ENCODE measurements around the gene PLD3. TPM values are rescaled to one million over a fixed set of nuclear protein-coding genes. Genes with fewer than 3 reads are reported as not detected.

The PLD3 gene
- total and polyA plus RNA-seq, 2 donors (not counting 3 experiments of a cell fraction or from before 2014, with no cell fraction given): 166 to 479 TPM

- POLR2A ChIA-PET: no interaction called here
- Histone ChIP-seq H3K27me3 (ENCODE audit: control insufficient read depth in 2 of 2, insufficient read depth in 2 of 2, low read length in 2 of 2) (no peaks in the 10 kb centered on the region), H3K4me3 (replicated peaks in 1 of 3; ENCODE audit: insufficient read depth in 1 of 3, low read depth in 1 of 3, low read length in 3 of 3) (no peak overlapping the region), H3K9me3 (replicated peaks; ENCODE audit: control insufficient read depth, insufficient read depth, low read length) (no peaks in the 10 kb centered on the region), H3K4me1 (ENCODE audit: control insufficient read depth, extremely low read depth, insufficient read depth, low read length) (peaks cover 8% of the 10 kb centered on the region), H4K20me1 (replicated peaks; ENCODE audit: control insufficient read depth, extremely low read depth, insufficient read depth, low read length) (no peaks in the 10 kb centered on the region), H2AFZ (ENCODE audit: low read depth, low read length) (no peak overlapping the region), H3K9ac (replicated peaks; ENCODE audit: extremely low read depth, insufficient read depth, low read length) (no peak overlapping the region), H3K36me3 (ENCODE audit: control insufficient read depth in 2 of 2, extremely low read depth in 1 of 2, insufficient read depth in 2 of 2, low read length in 2 of 2) (no peaks in the 10 kb centered on the region), H3K79me2 (ENCODE audit: control insufficient read depth, insufficient read depth, low read length) (peaks cover 7% of the 10 kb centered on the region), H3K9me1 (replicated peaks; ENCODE audit: control insufficient read depth, extremely low read depth, insufficient read depth, low read length) (no peaks in the 10 kb centered on the region), H3K4me2 (ENCODE audit: insufficient read depth, low read length) (no peak overlapping the region), H3K27ac (ENCODE audit: insufficient read depth, low read depth, low read length) (no peak overlapping the region)
- no TSS peak for BruUV-seq (replicated peaks)
- FAIRE-seq: no peak
- DNase-seq (ENCODE audit: low read depth, low spot score): no peak
- TF ChIP-seq MYC (IDR thresholded peaks at IDR 0.05; ENCODE audit: low read depth, low read length) (no peak), GATA2 (IDR thresholded peaks at IDR 0.05; ENCODE audit: insufficient read depth, insufficient read length, low read depth, low read length) (no peak), EZH2 (IDR thresholded peaks at IDR 0.05; ENCODE audit: borderline replicate concordance, low read depth, low read length, severe bottlenecking) (no peak), FOS (IDR thresholded peaks at IDR 0.05; ENCODE audit: borderline replicate concordance, insufficient read depth, low read length) (no peak), JUN (IDR thresholded peaks at IDR 0.05; ENCODE audit: borderline replicate concordance, insufficient read depth, insufficient read length, low read depth) (no peak), CTCF (IDR thresholded peaks at IDR 0.05; ENCODE audit: extremely low read depth in 1 of 2, insufficient read depth in 1 of 2, low read depth in 1 of 2, low read length in 2 of 2) (no peak), POLR2A (IDR thresholded peaks at IDR 0.05; ENCODE audit: low read depth, low read length) (no peak), MAX (IDR thresholded peaks at IDR 0.05; ENCODE audit: insufficient read depth, insufficient read length) (no peak)
- dilution Hi-C loops (cut with MboI; ENCODE audit: extremely low pct_ligation_motif_present, low sequenced_read_pairs) (no loop called here), intact Hi-C loops (cut with micrococcal nuclease) (no loop called here)
- CTCF ChIA-PET: no interaction called here
Observed at GRCh38 chr19:40360708-40361241, 12.3 kb downstream of the PLD3 start.

Measured in endothelial cell of umbilical vein (primary cell).